GM19467 (cell line): ENCODE measurements around the gene SPARC.
A peak's percentile ranks its signal among the peaks of the same experiment; 100 is the strongest.

ENCODE experiments used
- ATAC-seq: cut with Tn5 transposase; IDR thresholded peaks from one replicate; pipeline ENCODE4 v1.9.1; 2021; ENCODE audit warnings: mild to moderate bottlenecking, moderate library complexity; ENCODE audit not compliant: unreplicated experiment

The SPARC gene

GRCh38 chr5:151661968-151662732 lies 24.6 kb downstream of the SPARC start:
- peak; percentile 61 for ATAC-seq

GRCh38 chr5:151660616-151661495 lies 25.9 kb downstream of the SPARC start:
- ATAC-seq, result no peak

GRCh38 chr5:151659001-151659754 lies 27.5 kb downstream of the SPARC start:
- peak; percentile 53 for ATAC-seq

GRCh38 chr5:151657114-151657513 lies 29.6 kb downstream of the SPARC start:
- no peak for ATAC-seq

GRCh38 chr5:151656311-151656710 lies 30.4 kb downstream of the SPARC start:
- ATAC-seq, result no peak

- ATAC-seq, result peak; percentile 91
These were observed 34.6 kb downstream of the SPARC start for GRCh38 chr5:151651997-151652645.

GRCh38 chr5:151648988-151649387 lies 37.7 kb downstream of the SPARC start:
- ATAC-seq, result no peak

GRCh38 chr5:151648089-151648488 lies 38.6 kb downstream of the SPARC start:
- ATAC-seq, result no peak

- no peak for ATAC-seq
These were observed 39.3 kb downstream of the SPARC start for GRCh38 chr5:151647320-151647861.

- no peak for ATAC-seq
These were observed 40.4 kb downstream of the SPARC start for GRCh38 chr5:151646334-151646733.

- no peak for ATAC-seq
These were observed 43.3 kb downstream of the SPARC start for GRCh38 chr5:151643388-151643787.

GRCh38 chr5:151642472-151643140 lies 44.1 kb downstream of the SPARC start:
- no peak for ATAC-seq

GRCh38 chr5:151638619-151639018 lies 48.1 kb downstream of the SPARC start:
- ATAC-seq, result no peak

- ATAC-seq, result no peak
These were observed 49.0 kb downstream of the SPARC start for GRCh38 chr5:151637676-151638075.

GRCh38 chr5:151633892-151634291 lies 52.8 kb downstream of the SPARC start:
- ATAC-seq, result no peak

- no peak for ATAC-seq
These were observed 53.8 kb downstream of the SPARC start for GRCh38 chr5:151632941-151633340.

GRCh38 chr5:151632524-151632923 lies 54.2 kb downstream of the SPARC start:
- ATAC-seq, result no peak

- no peak for ATAC-seq
These were observed 54.8 kb downstream of the SPARC start for GRCh38 chr5:151631941-151632340.

- ATAC-seq, result no peak
These were observed 56.6 kb downstream of the SPARC start for GRCh38 chr5:151630088-151630487.
